HepG2 (cell line): ENCODE measurements around the gene MORN5. TPM values are rescaled to one million over a fixed set of nuclear protein-coding genes. Genes with fewer than 3 reads are reported as not detected.

Experiments used
- ATF1 ChIP-seq: IDR thresholded peaks from 2 replicates; pipeline ENCODE4 v1.6.1; 2016; ENCODE audit warnings: mild to moderate bottlenecking, control low read depth
- BCLAF1 ChIP-seq: fragments of 450-650 bp; IDR thresholded peaks from 2 replicates; pipeline ENCODE4 v1.6.1; 2017; ENCODE audit warnings: mild to moderate bottlenecking
- CREB1 ChIP-seq, 2 experiments: fragments of 450-650 bp in 1 of 2; IDR thresholded peaks; 2 replicates each; pipeline ENCODE4 v1.6.1; 2016 to 2017; ENCODE audit warnings: control low read depth in 1 of 2, mild to moderate bottlenecking in 1 of 2, missing compliant biosample characterization in 1 of 2, missing genetic modification characterization in 1 of 2
- NR3C1 ChIP-seq: sonication (generic); formaldehyde crosslinking; IDR thresholded peaks from 2 replicates; pipeline ENCODE4 v1.4.0; 2020; ENCODE audit warnings: missing genetic modification reagents
- PATZ1 ChIP-seq: sonication (generic); formaldehyde crosslinking; IDR thresholded peaks from 2 replicates; pipeline ENCODE4 v1.4.0; 2020; ENCODE audit warnings: missing genetic modification reagents
- RXRA ChIP-seq: sonication (generic); formaldehyde crosslinking; IDR thresholded peaks from 2 replicates; pipeline ENCODE4 v1.5.1; 2020; ENCODE audit warnings: missing genetic modification reagents
- ZBTB10 ChIP-seq: sonication (generic); formaldehyde crosslinking; IDR thresholded peaks from 2 replicates; pipeline ENCODE4 v1.4.0; 2020; ENCODE audit warnings: missing genetic modification reagents, borderline replicate concordance
- ZFYVE20 ChIP-seq: sonication (generic); formaldehyde crosslinking; IDR thresholded peaks from 2 replicates; pipeline ENCODE4 v1.8.0; 2023; ENCODE audit warnings: low read depth, mild to moderate bottlenecking, moderate library complexity, missing genetic modification reagents, borderline replicate concordance
- ZNF503 ChIP-seq: sonication (generic); formaldehyde crosslinking; IDR thresholded peaks from 2 replicates; pipeline ENCODE4 v1.4.0; 2020; ENCODE audit warnings: missing genetic modification reagents
- ZNF672 ChIP-seq: sonication (generic); formaldehyde crosslinking; IDR thresholded peaks from 2 replicates; pipeline ENCODE4 v1.8.1; 2022; ENCODE audit warnings: missing genetic modification reagents
- polyA plus RNA-seq, 8 experiments: library from polyadenylated mRNA; depleted of rRNA in 3 of 8; stranded (reverse) in 7 of 8; unstranded in 1 of 8; fragments of >200 nt; fragmentation: Illumina TruSeq in 4 of 8; extraction: Trizol in 4 of 8; gene quantifications; 2 replicates each; pipeline versions ENCODE4 v1.2.1 to v1.2.3, GENCODE V29; 2011 to 2016; ENCODE audit warnings: low read depth in 4 of 8, missing spikeins in 1 of 8, mixed read lengths in 1 of 8; ENCODE audit not compliant: insufficient read depth in 1 of 8
- total RNA-seq, 5 experiments: library from RNA; depleted of rRNA; stranded (reverse); fragments of >200 nt; fragmentation: Illumina TruSeq; extraction: Trizol; gene quantifications; 2 replicates each; pipeline ENCODE4 v1.2.3, GENCODE V29; 2016; ENCODE audit warnings: low read depth in 1 of 5
- TF ChIP-seq, protein P1 (sequence below), 2 experiments: sonication (generic) in 1 of 2; formaldehyde crosslinking in 1 of 2; IDR thresholded peaks; 2 replicates each; pipeline versions ENCODE4 v1.5.1 to v1.6.1; 2011 to 2020; ENCODE audit warnings: borderline replicate concordance in 1 of 2, low read depth in 1 of 2, low read length in 1 of 2, mild to moderate bottlenecking in 1 of 2, missing genetic modification reagents in 1 of 2, moderate library complexity in 1 of 2
- TF ChIP-seq, protein P2 (sequence below): sonication (generic); formaldehyde crosslinking; IDR thresholded peaks from 2 replicates; pipeline ENCODE4 v1.9.0; 2021; ENCODE audit warnings: missing genetic modification reagents, mild to moderate bottlenecking, borderline replicate concordance

Gene MORN5
- total and polyA plus RNA-seq, 2 of the 13 experiments (the other 11 are each of a cell fraction or from before 2014, with no cell fraction given), result not detected

GRCh38 chr9:122134822-122135528 lies 24.7 kb upstream of the MORN5 start (continued):
- TF ChIP-seq, protein P1, sequence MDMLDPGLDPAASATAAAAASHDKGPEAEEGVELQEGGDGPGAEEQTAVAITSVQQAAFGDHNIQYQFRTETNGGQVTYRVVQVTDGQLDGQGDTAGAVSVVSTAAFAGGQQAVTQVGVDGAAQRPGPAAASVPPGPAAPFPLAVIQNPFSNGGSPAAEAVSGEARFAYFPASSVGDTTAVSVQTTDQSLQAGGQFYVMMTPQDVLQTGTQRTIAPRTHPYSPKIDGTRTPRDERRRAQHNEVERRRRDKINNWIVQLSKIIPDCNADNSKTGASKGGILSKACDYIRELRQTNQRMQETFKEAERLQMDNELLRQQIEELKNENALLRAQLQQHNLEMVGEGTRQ (IDR thresholded peaks at IDR 0.05; ENCODE audit: low read depth, low read length), result no peak
- TF ChIP-seq, protein P1 (CRISPR knock-in tag; IDR thresholded peaks at IDR 0.05; ENCODE audit: borderline replicate concordance), result no peak
- peak; percentile 94 for TF ChIP-seq CREB1 (IDR thresholded peaks at IDR 0.05)
- TF ChIP-seq CREB1 (CRISPR knock-in tag; IDR thresholded peaks at IDR 0.05), result peak; percentile 44; the same call in 1 of the 2 replicates
- TF ChIP-seq RXRA (CRISPR knock-in tag), result no peak
- no peak for TF ChIP-seq BCLAF1
- TF ChIP-seq, protein P2, sequence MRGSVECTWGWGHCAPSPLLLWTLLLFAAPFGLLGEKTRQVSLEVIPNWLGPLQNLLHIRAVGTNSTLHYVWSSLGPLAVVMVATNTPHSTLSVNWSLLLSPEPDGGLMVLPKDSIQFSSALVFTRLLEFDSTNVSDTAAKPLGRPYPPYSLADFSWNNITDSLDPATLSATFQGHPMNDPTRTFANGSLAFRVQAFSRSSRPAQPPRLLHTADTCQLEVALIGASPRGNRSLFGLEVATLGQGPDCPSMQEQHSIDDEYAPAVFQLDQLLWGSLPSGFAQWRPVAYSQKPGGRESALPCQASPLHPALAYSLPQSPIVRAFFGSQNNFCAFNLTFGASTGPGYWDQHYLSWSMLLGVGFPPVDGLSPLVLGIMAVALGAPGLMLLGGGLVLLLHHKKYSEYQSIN (CRISPR knock-in tag), result no peak
- TF ChIP-seq PATZ1 (CRISPR knock-in tag), result 0 out of 2 replicates have a peak, but pooled peaks have one; percentile 20
- TF ChIP-seq ATF1 (CRISPR knock-in tag), result peak; percentile 52
- TF ChIP-seq NR3C1 (CRISPR knock-in tag), result no peak
- no peak for TF ChIP-seq ZNF503 (CRISPR knock-in tag)
- no peak for TF ChIP-seq ZBTB10 (CRISPR knock-in tag)
- TF ChIP-seq ZFYVE20 (CRISPR knock-in tag), result no peak
- TF ChIP-seq ZNF672 (CRISPR knock-in tag), result no peak
